Measurements from ENCODE around the gene FOXP4. TPM values are rescaled to one million over a fixed set of nuclear protein-coding genes. Genes with fewer than 3 reads are reported as not detected.

Gene FOXP4
- total RNA-seq, 3 donors from 2014 or later = 5.1 to 11.0 (median 5.6) TPM

DNA sequence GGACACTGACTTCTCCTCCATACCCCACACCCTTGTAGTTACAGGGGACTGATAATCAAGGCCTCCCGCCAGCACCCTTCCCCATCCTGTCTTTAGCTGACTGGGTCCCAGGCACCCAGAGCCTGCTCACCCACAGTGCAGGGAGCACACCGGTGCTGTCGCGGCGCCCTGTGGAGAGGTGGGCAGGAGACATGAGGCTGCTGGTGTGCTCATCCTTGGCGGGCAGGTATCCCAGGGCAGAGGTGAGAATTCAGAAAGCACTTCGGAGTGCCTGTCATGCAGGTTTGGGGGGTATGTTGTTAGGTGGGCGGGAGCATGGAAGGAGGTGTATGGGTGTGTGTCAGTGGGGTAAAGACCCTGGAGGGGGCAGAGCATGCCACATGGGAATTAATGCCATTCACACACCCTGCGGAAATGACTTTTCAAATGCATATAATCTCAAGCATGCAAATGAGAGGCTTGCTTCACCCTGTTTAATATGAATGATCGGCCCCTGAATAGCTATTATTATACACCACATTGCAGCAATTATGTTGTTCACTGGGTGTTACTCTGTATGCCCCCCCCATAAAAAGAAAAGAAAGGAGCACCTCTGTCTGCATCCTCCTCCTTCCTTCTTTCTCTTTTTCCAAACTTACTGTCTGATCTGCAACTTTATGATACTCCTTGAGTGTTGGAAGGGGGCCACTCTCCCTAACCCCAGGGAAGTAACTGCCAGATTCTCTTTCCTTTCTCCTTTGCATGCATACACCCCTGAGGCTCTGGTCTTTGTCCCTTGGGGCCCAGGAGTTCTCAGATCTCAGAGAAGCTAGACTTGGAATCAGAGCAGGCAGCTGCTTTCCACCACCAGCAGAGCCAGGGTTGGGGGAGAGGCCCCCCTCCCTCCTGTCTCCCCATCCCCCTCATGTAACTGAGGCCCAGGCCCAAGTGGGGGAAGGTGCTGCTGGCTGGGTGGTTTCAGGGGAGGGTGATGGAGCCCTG, 16.0 kb downstream of the FOXP4 start:
- no peak for DNase-seq (ENCODE audit: low spot score in 2 of 2)
- Histone ChIP-seq H3K4me1 (no peaks in the 10 kb centered on the region), H3K27me3 (no peaks in the 10 kb centered on the region), H3K27ac (no peak overlapping the region), H3K9me3 (no peaks in the 10 kb centered on the region), H3K4me3 (no peak overlapping the region), H3K36me3 (no peaks in the 10 kb centered on the region)
- intact Hi-C loops (cut with DNase I; ENCODE audit: low total_unique reads) = no loop called here
- TF ChIP-seq POLR2AphosphoS5 (IDR thresholded peaks at IDR 0.05) = no peak
- no peak for TF ChIP-seq POLR2A (IDR thresholded peaks at IDR 0.05)
- TF ChIP-seq CTCF (IDR thresholded peaks at IDR 0.05) = no peak

- no peaks in the 10 kb centered on the region for H3K36me3 ChIP-seq
- H3K4me3 ChIP-seq = no peak overlapping the region
- TF ChIP-seq CTCF (IDR thresholded peaks at IDR 0.05) (no peak), POLR2A (IDR thresholded peaks at IDR 0.05) (no peak), POLR2AphosphoS5 (IDR thresholded peaks at IDR 0.05) (no peak)
- intact Hi-C loops (cut with DNase I; ENCODE audit: low total_unique reads) = no loop called here
- no peaks in the 10 kb centered on the region for H3K9me3 ChIP-seq
- H3K27me3 ChIP-seq = no peaks in the 10 kb centered on the region
- H3K4me1 ChIP-seq = no peaks in the 10 kb centered on the region
- no peak for DNase-seq (ENCODE audit: low spot score in 2 of 2)
- H3K27ac ChIP-seq = no peak overlapping the region
These were observed 17.0 kb downstream of the FOXP4 start for GRCh38 chr6:41563060-41563776.

GRCh38 chr6:41564448-41565142, 18.4 kb downstream of the FOXP4 start:
- no peak for DNase-seq (ENCODE audit: low spot score in 2 of 2)
- Histone ChIP-seq H3K27me3 (no peaks in the 10 kb centered on the region), H3K36me3 (no peaks in the 10 kb centered on the region), H3K4me3 (no peak overlapping the region), H3K27ac (no peak overlapping the region), H3K4me1 (no peaks in the 10 kb centered on the region), H3K9me3 (no peaks in the 10 kb centered on the region)
- TF ChIP-seq POLR2A (IDR thresholded peaks at IDR 0.05) = no peak
- TF ChIP-seq CTCF (IDR thresholded peaks at IDR 0.05) = no peak
- no peak for TF ChIP-seq POLR2AphosphoS5 (IDR thresholded peaks at IDR 0.05)
- intact Hi-C loops (cut with DNase I; ENCODE audit: low total_unique reads) = no loop called here

- H3K27me3 ChIP-seq = no peaks in the 10 kb centered on the region
- intact Hi-C loops (cut with DNase I; ENCODE audit: low total_unique reads) = no loop called here
- H3K4me1 ChIP-seq = no peaks in the 10 kb centered on the region
- DNase-seq (ENCODE audit: low spot score in 2 of 2) = no peak
- TF ChIP-seq CTCF (IDR thresholded peaks at IDR 0.05) (no peak), POLR2A (IDR thresholded peaks at IDR 0.05) (no peak)
- no peak overlapping the region for H3K4me3 ChIP-seq
- no peaks in the 10 kb centered on the region for H3K9me3 ChIP-seq
- H3K27ac ChIP-seq = no peak overlapping the region
- H3K36me3 ChIP-seq = no peaks in the 10 kb centered on the region
These were observed 19.5 kb downstream of the FOXP4 start for GRCh38 chr6:41565701-41566100.

Measured in breast epithelium (tissue), 4 donors.